Measurements from ENCODE around the gene TDRD12.

GRCh38 chr19:32757189-32757588 lies 37.6 kb downstream of the TDRD12 start:
- TF ChIP-seq EP300 (IDR thresholded peaks at IDR 0.05) = no peak
- TF ChIP-seq CTCF (IDR thresholded peaks at IDR 0.05) = no peak
- TF ChIP-seq POLR2AphosphoS5 (IDR thresholded peaks at IDR 0.05) = no peak

Measured in sigmoid colon (tissue), 4 donors.